ENCODE measurements around the gene FAM32A. TPM values are rescaled to one million over a fixed set of nuclear protein-coding genes. Genes with fewer than 3 reads are reported as not detected.

The FAM32A gene
- total RNA-seq, 1 donor from 2014 or later: 32.9 TPM

DNA sequence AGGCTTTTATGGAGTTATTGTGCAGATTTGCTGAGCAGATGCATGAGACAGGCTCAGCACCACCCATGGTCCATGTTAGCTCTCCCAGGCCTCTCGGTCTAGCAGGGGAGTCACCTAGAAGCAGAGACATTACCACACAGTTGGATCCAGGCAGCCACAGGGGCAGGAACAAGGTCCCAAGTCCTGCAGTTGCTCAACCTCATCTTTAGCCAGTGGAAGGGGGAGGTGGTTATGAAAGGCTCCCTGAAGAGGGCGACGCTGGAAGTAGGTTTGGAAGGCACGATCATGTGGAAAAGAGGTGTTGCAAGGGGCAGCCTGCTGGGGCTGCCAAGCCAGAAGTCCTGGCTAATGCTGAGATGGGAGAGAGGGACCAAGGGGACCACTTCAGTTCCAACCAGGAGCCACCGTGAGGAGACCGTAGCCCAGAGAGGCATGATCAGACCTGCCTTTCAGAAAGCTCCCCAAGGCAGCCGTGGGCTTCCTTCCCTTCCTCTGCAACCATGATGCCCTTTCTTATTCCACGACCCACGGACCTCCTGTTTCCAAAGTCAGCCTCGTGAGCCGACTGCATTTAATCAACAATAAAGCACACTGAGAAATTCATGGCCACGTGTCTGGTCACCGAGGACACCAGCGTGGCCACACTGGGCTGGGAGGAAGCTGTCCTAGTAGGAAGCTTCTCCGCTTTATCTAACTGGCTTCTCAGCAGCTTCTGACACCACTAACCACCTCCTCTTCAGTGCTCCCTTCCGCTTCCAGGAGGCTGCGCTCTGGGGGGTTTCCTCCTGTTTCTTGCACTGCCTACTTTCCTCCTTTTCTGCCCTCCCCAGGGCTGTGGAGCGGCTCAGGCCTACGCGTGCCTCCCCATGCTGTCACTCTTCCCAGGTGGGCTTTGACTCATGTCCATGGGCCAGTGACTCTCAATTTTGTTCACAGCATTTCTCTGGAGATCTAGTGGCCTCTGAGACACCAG, 15.1 kb downstream of the FAM32A start:
- peak; percentile 94 for DNase-seq (ENCODE audit: low spot score)

DNA sequence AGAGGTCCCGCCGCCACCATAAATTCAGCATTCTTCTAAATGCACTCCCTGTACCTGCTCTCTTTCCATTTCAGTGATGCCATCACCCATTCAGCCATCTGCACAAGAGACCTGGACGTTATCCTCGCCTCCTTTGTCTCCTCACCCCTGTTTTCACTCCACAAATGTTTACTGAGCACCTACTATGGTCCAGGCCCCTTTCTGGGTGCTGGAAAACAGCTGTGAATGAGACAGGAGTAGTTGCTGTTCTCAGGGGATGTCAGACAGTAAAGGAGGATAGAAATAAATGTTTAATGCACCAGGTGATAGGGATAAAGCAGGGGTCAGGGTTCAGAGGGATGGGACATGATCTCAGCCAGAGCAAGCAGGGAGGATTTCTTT, 15.8 kb downstream of the FAM32A start:
- no peak for DNase-seq (ENCODE audit: low spot score)

More for the DNA sequence above, 15.1 kb downstream of the FAM32A start:
- ATAC-seq: peak; percentile 66

DNA sequence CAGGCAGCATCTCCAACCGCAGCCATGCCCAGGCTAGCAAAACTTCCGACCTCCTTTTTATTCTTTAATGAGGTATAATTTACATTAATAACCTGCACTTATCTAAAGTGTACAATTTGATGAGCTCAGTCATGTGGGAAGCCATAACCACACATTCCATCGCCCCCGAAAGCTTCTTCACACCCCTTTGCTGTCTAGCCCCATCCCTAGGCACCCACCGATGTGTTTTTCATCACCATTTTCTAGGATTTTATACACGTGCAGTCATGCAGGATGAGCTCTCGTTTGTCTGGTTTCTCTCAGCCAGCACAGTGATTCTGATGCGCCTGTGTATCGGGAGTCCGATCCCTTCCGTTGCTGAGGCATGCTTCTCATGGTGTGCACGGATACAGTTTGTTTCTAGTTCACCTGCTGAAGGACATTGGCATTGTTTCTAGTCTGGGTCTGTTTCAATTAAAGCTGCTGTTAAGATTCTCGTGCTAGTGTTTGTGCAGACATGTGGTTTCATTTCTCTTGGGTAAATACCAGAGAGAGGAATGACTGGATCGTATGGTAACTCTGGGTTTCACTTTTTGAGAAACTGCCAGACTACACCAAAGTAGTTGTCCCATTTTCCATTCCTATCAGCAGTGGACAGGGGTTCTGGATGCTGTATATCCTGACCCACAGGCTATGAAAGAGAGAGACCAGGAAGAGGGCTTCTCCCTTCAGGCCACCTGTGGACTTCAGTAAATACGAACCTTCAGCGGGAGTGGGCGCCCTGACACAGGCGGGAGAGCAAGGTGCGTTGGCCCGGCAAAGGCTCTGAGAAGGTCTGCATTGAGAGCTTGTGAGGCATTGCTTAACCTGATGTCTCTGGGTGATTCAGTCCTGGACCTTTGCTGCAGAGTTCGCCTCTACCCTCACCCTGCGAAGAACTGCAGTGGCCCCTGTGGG, 17.4 kb downstream of the FAM32A start:
- no peak for DNase-seq (ENCODE audit: low spot score)
- ATAC-seq: no peak

More for the DNA sequence above, 15.8 kb downstream of the FAM32A start:
- ATAC-seq: no peak

DNA sequence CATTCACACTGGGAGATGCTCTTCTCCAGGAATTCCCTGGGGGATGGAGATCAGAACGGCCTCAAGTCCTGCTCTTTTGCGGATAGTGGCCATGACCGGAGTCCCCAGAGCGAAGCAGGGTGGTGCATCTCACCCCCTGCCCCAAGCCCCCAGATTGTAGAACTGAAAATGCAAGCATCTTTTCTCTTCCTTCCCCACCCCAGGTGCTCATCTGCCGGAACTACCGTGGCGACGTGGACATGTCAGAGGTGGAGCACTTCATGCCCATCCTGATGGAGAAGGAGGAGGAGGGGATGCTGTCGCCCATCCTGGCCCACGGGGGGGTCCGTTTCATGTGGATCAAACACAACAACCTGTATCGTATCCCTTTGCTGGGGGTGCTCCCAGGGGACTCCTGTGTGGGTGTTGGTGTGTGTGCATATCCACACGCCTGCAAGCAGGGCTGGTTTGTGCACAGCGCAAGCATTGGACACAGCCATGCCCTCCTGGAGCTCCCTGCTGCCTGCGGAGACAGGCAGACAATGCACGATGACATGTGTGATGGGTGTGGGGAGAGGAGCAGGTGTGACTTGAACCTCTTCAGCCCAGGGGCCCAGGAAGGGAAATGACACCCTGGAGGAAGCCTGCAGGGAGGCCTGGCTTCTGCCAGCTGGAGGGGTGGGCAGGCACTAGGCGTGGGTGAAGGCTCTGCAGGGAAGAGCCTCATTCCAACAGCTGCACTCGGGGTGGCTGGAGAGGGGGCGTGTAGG, 18.2 kb downstream of the FAM32A start:
- DNase-seq (ENCODE audit: low spot score) (no peak), ATAC-seq (no peak)

DNA sequence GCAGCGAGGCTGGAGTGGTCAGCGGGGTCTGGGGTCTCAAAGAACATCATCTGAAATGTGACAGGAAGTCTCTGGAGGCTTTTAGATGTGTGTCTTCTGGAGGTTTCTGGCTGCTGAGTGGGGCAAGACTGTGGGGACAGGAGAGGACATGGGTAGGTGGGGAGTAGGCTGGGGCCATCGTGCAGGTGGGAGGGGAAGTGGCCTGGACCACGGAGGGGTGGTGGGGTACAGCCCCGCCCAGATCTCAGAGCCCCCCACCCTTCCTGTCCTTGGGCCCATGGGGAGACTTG, 18.7 kb downstream of the FAM32A start:
- ATAC-seq (no peak), DNase-seq (ENCODE audit: low spot score) (no peak)

DNA sequence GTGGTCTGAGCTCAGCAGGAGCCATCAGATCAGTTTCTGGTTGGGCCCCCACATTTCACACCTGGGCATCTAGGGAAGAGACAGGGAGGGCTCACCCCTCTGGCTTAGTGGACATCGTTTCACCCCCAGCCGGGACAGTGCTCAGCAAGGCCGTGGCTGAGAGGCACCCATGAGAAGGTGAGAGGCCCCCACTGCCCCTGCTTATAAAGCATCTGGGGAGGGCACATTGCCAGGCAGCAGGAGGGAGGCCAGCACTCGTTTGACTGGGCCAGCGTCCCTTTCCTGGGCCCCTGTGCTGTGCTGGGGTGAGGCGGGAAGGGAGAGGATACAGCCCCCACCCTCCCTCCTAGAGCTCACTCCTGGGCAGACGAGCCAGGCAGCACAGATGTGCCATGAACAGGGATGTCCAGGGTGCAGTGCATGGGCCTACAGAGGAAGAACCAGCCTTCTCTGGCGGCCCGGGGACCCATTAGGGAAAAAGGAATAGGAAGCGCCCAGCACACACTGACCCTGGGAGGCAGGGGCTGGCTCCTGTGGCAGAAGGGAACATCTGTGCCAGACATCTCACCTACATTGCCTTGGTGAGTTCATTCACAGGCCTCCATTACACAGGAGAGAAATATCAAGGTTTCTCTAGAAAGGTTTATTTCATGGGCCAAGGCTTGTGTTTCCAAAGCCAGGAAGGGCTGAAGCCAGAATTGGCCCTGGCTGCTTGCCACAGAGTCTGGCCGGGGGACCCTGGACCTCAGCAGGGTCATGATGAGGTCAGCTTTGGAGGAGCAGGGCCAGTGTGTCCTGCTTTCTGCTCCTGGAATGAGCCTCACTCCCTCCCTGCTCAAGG, 20.2 kb downstream of the FAM32A start:
- ATAC-seq (peak; percentile 73), DNase-seq (ENCODE audit: low spot score) (peak; percentile 89)

DNA sequence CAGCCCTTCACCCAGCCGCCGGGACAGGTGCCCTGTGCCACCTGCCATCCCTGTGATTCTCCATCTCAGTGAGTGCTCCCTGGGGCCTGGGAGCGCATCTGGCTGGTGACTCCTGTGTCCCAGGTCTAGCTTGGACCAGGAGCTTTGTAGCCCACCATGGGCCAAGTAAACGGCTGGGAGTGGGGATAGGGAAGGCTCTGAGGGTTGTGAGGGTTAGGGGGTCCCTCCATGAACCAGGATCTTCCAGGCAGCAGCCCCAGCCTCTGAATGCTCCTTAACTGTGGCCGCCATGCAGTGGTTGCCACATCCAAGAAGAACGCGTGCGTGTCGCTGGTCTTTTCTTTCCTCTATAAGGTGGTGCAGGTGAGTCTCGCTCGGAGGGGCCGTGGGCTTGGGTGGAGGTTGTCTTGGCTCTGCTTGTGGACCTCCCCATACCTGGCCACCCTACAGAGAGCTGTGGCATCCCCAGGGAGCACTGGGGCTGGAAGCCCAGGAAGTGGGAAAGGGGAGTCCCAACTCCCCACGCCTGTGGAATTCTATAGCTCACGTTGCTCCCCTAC, 20.9 kb downstream of the FAM32A start:
- no peak for DNase-seq (ENCODE audit: low spot score)
- no peak for ATAC-seq

DNA sequence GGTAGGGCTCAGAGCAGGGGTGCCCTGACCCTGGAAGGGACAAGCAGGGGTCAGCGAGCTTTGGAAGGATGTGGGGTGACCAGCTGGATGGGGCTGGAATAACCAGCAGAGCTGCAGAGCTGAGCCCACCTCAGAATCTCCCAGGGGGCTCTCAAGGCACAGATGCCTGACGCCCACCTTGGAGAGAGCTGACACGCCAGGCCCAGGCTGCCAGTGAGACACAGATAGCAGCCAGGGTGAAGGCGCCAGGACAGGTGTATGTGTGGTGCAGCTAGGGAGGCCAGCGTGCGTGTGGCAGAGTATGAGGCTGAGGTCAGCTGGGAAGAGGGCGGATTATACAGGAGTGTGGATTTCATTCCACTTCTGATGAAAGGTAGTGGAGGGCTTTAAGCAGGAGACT, 21.4 kb downstream of the FAM32A start:
- no peak for ATAC-seq
- DNase-seq (ENCODE audit: low spot score): no peak

DNA sequence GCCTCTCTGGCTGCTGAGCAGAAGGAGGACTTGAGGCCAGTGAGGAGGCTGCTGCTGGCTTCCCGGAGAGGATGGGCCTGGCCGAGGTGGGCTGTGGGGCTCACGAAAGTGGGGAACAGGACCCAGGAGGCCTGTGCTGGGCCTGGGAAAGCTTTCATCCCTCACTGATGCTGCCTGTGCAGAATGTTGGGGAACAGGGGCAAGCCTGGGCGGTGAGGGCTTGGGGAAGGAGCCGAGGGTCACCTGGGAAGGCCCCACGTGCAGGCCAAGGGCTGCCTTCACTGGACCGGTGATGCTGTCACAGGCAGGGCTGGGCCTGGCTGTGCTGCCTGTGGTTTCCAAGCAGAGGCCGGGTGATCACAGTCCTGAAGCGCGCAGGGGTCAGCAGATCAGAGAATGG, 21.9 kb downstream of the FAM32A start:
- no peak for DNase-seq (ENCODE audit: low spot score)
- ATAC-seq: no peak

DNA sequence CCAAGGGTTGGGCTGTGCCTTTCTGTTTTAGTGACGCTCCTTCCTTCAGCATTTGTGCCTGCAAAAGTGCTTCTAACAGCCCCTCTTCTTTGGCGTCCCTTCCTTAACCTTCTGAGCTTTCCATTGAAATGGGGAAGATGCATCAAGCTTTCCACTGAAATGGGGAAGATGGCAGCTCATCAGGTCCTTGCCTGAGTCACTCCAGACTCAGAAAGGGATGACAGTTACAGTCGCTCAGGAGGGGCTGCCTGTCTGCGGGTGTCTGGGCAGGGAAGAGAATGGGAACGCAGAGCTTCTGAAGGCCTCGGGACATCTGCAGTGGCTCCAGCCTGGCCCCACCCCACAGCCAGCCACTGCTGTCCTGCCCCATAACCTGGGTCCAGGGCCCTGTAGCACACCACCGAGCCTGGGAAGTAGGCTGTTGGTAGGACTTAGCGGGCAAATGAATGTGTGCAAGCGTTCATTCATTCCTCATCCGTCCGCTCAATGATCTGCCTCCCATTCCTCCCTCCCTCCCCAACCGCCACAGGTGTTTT, 22.3 kb downstream of the FAM32A start:
- no peak for ATAC-seq
- no peak for DNase-seq (ENCODE audit: low spot score)

DNA sequence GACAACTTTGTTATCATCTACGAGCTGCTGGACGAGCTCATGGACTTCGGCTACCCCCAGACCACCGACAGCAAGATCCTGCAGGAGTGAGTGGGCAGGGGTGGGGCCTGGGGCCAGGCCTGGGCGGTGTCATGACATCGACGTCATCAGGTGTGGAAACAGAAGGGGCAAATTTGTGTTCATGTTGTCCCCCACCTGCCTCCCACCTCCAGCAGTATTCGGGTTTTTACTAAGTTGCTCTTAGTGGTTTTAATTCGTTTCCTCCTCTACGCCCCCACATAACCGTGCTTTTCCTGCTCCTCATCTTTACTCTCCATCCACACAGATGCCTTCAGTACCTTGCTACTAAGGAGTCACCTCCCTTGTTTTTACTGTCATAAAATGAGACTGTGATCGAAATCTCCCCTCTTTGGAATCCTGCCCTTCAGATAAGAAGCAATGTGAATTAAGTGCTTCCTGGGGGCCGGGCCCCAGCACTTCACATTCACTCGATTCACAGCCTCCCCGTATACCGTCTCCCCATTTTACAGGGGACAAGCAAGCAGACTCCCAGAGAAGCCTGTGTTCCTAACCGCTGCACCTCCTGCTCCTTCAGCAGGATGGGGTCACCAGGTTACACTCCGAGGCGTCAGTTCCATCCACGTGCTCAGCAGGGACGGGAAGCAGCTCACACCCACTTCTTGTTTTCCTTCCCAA, 23.0 kb downstream of the FAM32A start:
- DNase-seq (ENCODE audit: low spot score) (no peak), ATAC-seq (no peak)

DNA sequence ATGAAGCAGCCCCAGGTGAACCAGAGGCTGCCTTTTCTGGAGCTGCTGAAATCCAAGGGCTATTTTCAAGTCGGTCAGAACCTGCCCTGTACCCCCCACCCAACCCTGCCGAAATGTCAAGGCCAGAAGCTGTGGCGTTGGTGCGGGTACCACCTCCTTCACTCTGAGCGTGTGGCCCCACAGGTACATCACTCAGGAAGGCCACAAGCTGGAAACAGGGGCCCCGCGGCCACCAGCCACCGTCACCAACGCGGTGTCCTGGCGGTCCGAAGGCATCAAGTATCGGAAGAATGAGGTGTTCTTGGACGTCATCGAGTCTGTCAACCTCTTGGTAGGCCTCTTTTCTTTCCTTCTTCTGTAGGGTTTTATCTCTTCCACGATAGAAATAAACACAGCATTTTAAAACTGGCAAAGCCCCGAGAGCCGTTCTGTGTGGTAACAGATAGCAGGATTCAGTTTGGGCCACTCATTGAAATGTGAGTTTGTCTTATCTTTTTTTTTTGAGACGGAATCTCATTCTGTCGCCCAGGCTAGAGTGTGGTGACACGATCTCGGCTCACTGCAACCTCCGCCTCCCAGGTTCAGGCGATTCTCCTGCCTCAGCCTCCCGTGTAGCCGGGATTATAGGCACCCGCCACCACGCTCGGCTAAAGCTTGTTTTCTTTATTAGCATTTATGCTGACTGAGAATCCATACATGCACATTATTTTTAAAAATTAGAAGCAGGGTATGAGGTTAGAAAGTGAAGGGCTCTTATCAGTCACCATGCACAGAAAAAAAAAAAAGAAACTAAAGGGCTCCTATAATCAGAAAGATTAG, 23.8 kb downstream of the FAM32A start:
- ATAC-seq (no peak), DNase-seq (ENCODE audit: low spot score) (no peak)

DNA sequence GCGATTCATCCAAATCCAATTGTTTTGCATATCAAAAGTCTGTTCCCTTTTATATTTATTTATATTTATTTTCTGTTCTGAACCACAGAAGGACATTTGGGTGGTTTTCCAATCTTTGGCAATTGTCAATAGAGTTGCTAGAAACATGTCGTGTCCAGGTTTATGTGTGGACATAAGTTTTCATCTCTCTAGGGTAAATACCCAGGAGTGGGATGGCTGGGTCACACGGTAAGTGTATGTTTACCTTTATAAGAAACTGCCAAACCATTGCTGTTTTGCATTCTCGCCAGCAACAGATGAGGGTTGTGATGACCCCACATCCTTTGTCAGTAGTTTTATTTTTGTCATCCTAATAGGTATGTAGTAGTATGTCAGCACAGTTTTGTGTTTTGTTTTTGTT, 25.0 kb downstream of the FAM32A start:
- no peak for ATAC-seq

DNA sequence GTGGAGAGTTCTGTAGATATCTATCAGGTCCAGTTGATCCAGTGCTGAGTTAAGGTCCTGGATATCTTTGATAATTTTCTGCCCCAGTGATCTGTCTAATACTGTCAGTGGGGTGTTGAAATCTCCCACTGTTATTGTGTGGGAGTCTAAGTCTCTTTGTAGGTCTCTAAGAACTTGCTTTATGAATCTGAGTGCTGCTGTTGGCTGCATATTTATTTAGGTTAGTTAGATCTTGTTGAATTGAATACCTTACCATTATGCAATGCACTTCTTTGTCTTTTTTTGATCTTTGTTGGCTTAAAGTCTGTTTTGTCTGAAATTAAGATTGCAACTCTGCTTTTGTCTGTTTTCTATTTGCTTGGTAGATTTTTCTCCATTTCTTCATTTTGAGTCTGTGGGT, 27.9 kb downstream of the FAM32A start:
- ATAC-seq (no peak), DNase-seq (ENCODE audit: low spot score) (no peak)

More for the DNA sequence above, 25.0 kb downstream of the FAM32A start:
- DNase-seq (ENCODE audit: low spot score): no peak

DNA sequence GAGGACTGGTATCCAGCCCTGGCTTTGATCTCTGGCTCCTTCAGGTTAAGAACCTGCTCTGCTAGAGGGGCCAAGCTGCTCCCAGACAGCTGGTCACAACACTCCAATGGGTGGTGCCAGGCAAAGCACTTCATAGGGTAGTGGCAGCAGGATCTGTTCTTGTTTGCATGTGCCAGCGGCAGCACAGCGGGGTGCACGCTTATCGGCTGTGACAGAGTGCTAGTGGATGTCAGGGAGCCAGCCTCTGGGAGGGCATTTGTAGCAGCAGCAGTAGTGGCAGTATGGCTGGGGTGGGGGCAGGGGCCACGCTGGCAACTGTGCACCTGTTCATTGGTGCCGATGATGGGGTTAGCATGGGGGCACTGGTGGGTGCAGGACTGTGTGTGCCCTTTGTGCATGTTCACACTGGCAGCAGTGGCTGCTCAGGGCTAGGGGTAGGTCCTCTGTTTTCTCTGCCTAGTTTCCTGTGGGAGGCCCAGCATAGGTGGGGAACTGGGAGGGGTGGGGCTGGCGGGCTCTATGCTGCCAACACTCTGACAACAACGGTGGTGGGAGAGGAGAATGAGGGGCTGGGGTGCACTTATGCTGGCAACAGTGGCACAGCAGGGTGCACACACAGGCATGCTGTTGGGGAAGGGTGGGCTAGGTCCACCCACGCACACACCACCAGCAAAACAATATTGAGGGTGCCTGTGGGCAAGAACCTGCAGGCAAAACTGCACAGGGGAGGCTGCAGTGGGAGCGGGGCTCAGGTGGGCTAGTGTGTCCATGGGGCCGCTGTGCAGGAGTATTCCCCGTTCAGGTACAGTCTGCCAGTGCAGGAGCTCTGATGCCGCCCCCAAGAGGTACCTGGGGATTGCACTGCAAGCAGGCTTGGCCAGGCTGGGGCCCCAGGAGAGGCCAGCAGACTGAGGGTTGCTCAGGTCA, 31.8 kb downstream of the FAM32A start:
- ATAC-seq (peak; percentile 16), DNase-seq (ENCODE audit: low spot score) (no peak)

DNA sequence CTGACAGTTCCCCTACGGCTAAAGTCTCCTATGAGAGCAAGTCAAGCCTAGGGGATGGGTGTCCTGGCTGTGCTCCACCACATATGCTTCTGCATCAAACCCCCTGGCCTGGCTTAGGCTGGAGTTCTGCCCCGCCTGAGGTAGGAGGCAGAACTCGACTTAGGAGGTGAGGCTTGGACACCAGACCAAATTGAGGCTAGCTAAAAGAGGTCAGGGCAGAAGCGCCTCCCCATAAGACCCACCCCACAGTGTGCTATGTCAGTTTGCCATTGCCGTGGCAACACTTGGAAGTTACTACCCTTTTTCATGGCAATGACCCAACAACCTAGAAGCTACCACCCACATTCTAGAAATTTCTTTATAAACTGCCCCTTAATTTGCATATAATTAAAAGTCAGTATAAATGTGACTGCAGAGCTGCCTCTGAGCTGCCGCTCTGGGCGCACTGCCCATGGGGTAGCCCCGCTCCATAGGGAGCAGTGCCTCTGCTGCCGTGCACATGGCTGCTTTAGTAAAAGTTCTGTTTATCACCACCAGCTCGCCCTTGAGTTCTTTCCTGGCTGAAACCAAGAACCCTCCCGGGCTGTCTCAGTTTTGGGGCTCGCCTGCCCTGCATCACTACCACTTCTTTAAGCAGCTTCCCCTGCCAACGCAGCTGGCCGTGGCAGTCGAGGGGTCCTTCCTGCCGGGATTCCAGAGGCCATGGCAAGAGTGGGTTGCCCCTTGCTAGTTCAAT, 32.7 kb downstream of the FAM32A start:
- DNase-seq (ENCODE audit: low spot score): no peak

More for the DNA sequence above, 32.7 kb downstream of the FAM32A start:
- peak; percentile 28 for ATAC-seq

All from left lobe of liver (tissue), 2 donors.